Gastrocnemius medialis (tissue), 4 donors: Measurements from ENCODE around the gene IQGAP2. TPM values are rescaled to one million over a fixed set of nuclear protein-coding genes. Genes with fewer than 3 reads are reported as not detected.

ENCODE experiments used
- ATAC-seq, 2 donors: fragments of 150-250 bp; one replicate each; pipeline ENCODE4 v1.9.1; 2016
- DNase-seq, 2 donors: peaks; one replicate each; pipeline ENCODE4 v3.0.0-alpha.2; 2019
- H3K27ac ChIP-seq, 4 donors: fragments of 200-600 bp; sonication (generic); 1 replicate in 1 of 4; 2 replicates in 3 of 4; pipeline ENCODE4 v1.5.1; 2016 to 2018; ENCODE audit warnings: mild to moderate bottlenecking in 2 of 4, moderate library complexity in 1 of 4
- H3K27me3 ChIP-seq, 3 donors: fragments of 200-600 bp; sonication (generic) in 2 of 3; 1 replicate in 1 of 3; 2 replicates in 2 of 3; pipeline versions ENCODE4 v1.5.1 to v1.6.0; 2016 to 2019; ENCODE audit warnings: mild to moderate bottlenecking in 1 of 3, moderate library complexity in 1 of 3
- H3K36me3 ChIP-seq, 2 donors: fragments of 200-600 bp; sonication (generic) in 1 of 2; one replicate each; pipeline ENCODE4 v1.5.1; 2017 to 2018
- H3K4me1 ChIP-seq, 2 donors: fragments of 200-600 bp; sonication (generic) in 1 of 2; one replicate each; pipeline ENCODE4 v1.5.1; 2016 to 2017; ENCODE audit warnings: mild to moderate bottlenecking in 2 of 2
- H3K4me3 ChIP-seq, 4 donors: fragments of 200-600 bp; sonication (generic) in 3 of 4; 1 replicate in 1 of 4; 2 replicates in 3 of 4; pipeline ENCODE4 v1.5.1; 2016 to 2019; ENCODE audit warnings: mild to moderate bottlenecking in 2 of 4
- H3K9me3 ChIP-seq, 3 donors: fragments of 200-600 bp; sonication (generic) in 2 of 3; 1 replicate in 1 of 3; 2 replicates in 2 of 3; pipeline ENCODE4 v1.5.1; 2016 to 2019
- POLR2A ChIP-seq, 2 donors: fragments of 450-650 bp; IDR thresholded peaks; one replicate each; pipeline ENCODE4 v1.6.1; 2017; ENCODE audit warnings: antibody characterized with exemption in 2 of 2, mild to moderate bottlenecking in 2 of 2, moderate library complexity in 2 of 2
- in situ Hi-C, 4 donors: fragments of 200-750 bp; cut with MboI; loops; one replicate each; pipeline versions ENCODE4 v1.15.0 to v1.8.0; 2017; ENCODE audit warnings: low sequenced_read_pairs in 4 of 4
- intact Hi-C: fragments of 100-400 bp; cut with DNase I; formaldehyde crosslinking; loops from one replicate; pipeline ENCODE4 v1.15.1; 2023; ENCODE audit warnings: low total_unique reads
- total RNA-seq, 4 donors: library from RNA; depleted of rRNA; stranded (reverse); fragments of >200 nt; gene quantifications; one replicate each; pipeline versions ENCODE4 v1.1.0 to v1.2.3, GENCODE V29; 2016
- TF ChIP-seq, protein P1 (sequence below), 5 experiments: fragments of 450-650 bp in 3 of 5; fragments of 200-600 bp in 2 of 5; sonication (generic) in 2 of 5; IDR thresholded peaks in 4 of 5; conservative IDR thresholded peaks in 1 of 5; 1 replicate in 4 of 5; 2 replicates in 1 of 5; pipeline ENCODE4 v1.5.1; 2016 to 2019; ENCODE audit warnings: antibody characterized with exemption in 5 of 5, mild to moderate bottlenecking in 3 of 5, moderate library complexity in 3 of 5

IQGAP2 gene
- total RNA-seq, 4 donors from 2014 or later, result 1.5 to 6.8 (median 2.5) TPM

DNA sequence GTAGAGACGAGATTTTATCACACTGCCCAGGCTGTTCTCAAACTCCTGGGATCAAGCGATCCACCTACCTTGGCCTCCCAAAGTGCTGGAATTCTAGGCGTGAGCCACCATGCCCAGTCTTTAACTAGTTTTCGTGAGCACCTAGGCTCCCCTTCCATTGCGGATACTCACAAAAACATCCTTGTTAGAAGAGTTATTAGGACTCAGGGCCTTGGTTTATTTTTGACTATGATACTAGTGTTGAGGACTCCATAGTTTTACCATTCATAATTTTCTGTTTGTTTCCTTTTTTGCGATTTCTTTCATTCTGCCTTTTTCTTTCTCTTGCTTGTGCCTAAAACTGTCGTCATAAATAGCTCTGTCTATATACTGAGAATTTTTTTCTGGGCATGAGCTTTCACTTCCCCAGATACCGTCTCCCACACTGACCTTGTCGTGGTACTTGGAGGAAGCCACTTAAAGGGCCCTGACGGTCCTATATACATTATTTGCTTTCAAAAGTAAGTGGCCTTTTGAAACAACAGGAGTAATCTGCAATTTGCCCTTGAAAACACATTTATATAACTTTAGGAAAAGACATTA is 318.0 kb downstream of the IQGAP2 start:
- no peak overlapping the region for H3K27ac ChIP-seq
- H3K4me1 ChIP-seq, result peaks cover 0 to 5% of the 10 kb centered on the region in 2 donors
- H3K9me3 ChIP-seq, result no peaks in the 10 kb centered on the region
- in situ Hi-C loops, result no loop called here
- no peak overlapping the region for H3K4me3 ChIP-seq
- DNase-seq (no peak), ATAC-seq (no peak)
- H3K27me3 ChIP-seq, result peaks cover 0 to 8% (median 4%) of the 10 kb centered on the region in 3 donors
- TF ChIP-seq, protein P1, sequence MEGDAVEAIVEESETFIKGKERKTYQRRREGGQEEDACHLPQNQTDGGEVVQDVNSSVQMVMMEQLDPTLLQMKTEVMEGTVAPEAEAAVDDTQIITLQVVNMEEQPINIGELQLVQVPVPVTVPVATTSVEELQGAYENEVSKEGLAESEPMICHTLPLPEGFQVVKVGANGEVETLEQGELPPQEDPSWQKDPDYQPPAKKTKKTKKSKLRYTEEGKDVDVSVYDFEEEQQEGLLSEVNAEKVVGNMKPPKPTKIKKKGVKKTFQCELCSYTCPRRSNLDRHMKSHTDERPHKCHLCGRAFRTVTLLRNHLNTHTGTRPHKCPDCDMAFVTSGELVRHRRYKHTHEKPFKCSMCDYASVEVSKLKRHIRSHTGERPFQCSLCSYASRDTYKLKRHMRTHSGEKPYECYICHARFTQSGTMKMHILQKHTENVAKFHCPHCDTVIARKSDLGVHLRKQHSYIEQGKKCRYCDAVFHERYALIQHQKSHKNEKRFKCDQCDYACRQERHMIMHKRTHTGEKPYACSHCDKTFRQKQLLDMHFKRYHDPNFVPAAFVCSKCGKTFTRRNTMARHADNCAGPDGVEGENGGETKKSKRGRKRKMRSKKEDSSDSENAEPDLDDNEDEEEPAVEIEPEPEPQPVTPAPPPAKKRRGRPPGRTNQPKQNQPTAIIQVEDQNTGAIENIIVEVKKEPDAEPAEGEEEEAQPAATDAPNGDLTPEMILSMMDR (IDR thresholded peaks at IDR 0.05 in 4 of 5, conservative IDR thresholded peaks at IDR 0.05 in 1 of 5), result no peak
- TF ChIP-seq POLR2A (IDR thresholded peaks at IDR 0.05), result no peak
- no peaks in the 10 kb centered on the region for H3K36me3 ChIP-seq
- intact Hi-C loops, result no loop called here

DNA sequence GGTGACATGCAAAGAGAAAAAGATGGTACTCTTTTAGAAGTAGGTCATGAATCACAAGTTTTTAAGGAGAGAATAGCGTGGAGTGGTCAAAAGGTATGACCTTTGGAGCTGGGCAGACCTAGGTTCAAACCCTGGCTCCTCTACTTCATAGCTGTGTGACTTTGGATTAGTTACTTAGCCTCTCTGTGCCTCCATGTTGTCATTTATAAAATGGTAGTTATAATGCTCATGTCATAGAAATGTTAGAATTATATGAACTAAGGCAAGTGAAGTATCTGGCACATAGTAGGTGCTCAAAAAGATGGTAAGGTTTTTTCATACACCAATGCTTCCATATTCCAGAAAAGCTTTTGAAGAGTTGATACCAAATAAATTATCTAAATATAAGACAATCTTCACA is 320.2 kb downstream of the IQGAP2 start:
- Histone ChIP-seq H3K27ac (no peak overlapping the region), H3K9me3 (peaks cover 0 to 5% (median 0%) of the 10 kb centered on the region in 3 donors), H3K4me3 (no peak overlapping the region), H3K36me3 (no peaks in the 10 kb centered on the region), H3K27me3 (no peaks in the 10 kb centered on the region), H3K4me1 (no peaks in the 10 kb centered on the region)
- intact Hi-C loops, result no loop called here
- TF ChIP-seq, protein P1 (IDR thresholded peaks at IDR 0.05 in 4 of 5, conservative IDR thresholded peaks at IDR 0.05 in 1 of 5), result no peak
- no peak for TF ChIP-seq POLR2A (IDR thresholded peaks at IDR 0.05)
- in situ Hi-C loops, result no loop called here
- ATAC-seq (no peak), DNase-seq (no peak)

DNA sequence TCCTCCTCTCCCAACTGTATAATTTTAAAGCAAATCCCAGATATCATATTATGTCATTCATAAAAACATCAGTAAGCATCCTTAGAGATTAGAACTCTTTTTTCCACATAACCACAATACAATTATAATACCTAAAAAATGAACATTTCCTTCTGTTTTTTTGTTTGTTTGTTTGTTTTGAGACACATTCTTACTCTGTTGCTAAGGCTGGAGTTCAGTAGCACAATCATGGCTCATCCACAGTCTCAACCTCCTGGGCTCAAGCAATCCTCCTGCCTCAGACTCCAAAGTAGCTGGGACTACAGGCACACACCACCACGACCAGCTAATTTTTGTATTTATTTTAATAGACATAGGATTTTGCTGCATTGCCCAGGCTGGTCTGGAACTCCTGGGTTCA is 320.8 kb downstream of the IQGAP2 start:
- Histone ChIP-seq H3K4me1 (no peaks in the 10 kb centered on the region), H3K9me3 (peaks cover 0 to 5% (median 0%) of the 10 kb centered on the region in 3 donors), H3K4me3 (no peak overlapping the region), H3K36me3 (no peaks in the 10 kb centered on the region), H3K27me3 (no peaks in the 10 kb centered on the region), H3K27ac (no peak overlapping the region)
- DNase-seq (no peak), ATAC-seq (no peak)
- TF ChIP-seq, protein P1 (IDR thresholded peaks at IDR 0.05 in 4 of 5, conservative IDR thresholded peaks at IDR 0.05 in 1 of 5), result no peak
- no peak for TF ChIP-seq POLR2A (IDR thresholded peaks at IDR 0.05)
- in situ Hi-C loops, result no loop called here
- intact Hi-C loops, result no loop called here

DNA sequence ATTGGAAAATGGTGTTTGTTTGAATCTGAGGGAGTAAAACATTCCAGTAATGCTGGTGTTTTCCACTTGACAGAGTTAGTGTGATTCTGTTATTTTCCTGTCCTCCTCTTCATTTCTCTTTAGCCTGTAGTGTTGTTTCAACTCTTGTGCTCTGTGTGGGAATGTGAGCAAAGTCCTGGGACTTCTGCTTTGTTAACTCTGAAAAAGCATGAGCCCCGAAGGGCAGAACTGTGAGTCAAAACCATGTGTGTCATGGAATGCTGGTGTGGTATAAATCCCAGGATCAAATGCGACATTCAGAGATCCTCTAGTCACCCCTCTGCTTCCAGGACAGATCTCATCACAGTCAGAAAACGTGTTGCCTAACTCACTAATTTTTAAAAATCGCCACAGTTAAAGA is 321.8 kb downstream of the IQGAP2 start:
- Histone ChIP-seq H3K36me3 (no peaks in the 10 kb centered on the region), H3K27ac (no peak overlapping the region), H3K27me3 (no peaks in the 10 kb centered on the region), H3K4me1 (no peaks in the 10 kb centered on the region), H3K4me3 (no peak overlapping the region), H3K9me3 (peaks cover 0 to 7% (median 3%) of the 10 kb centered on the region in 3 donors)
- no peak for DNase-seq
- in situ Hi-C loops, result no loop called here
- TF ChIP-seq, protein P1 (IDR thresholded peaks at IDR 0.05 in 4 of 5, conservative IDR thresholded peaks at IDR 0.05 in 1 of 5), result no peak
- TF ChIP-seq POLR2A (IDR thresholded peaks at IDR 0.05), result no peak
- intact Hi-C loops, result no loop called here
- no peak for ATAC-seq

DNA sequence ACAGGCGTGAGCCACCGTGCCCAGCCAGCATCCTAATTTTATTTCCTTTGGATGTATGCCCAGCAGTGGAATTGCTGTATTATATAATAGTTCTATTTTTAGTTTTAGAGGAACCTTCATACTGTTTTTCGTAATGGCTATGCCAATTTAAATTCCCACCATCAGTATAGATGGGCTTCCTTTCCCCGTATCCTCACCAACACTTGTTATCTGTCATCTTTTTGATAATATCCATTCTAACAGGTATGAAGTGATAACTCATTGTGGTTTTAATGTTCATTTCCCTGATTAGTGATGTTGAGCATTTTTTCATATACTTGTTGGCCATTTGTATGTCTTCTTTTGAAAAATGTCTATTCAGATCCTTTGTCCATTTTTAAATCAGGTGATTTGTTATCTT is 325.9 kb downstream of the IQGAP2 start:
- Histone ChIP-seq H3K4me3 (no peak overlapping the region), H3K36me3 (no peaks in the 10 kb centered on the region), H3K9me3 (peaks cover 0 to 15% (median 9%) of the 10 kb centered on the region in 3 donors), H3K27ac (no peak overlapping the region), H3K27me3 (no peaks in the 10 kb centered on the region), H3K4me1 (no peaks in the 10 kb centered on the region)
- no peak for TF ChIP-seq POLR2A (IDR thresholded peaks at IDR 0.05)
- ATAC-seq (no peak), DNase-seq (no peak)
- intact Hi-C loops, result no loop called here
- in situ Hi-C loops, result no loop called here
